ENCODE results near the gene MIF4GD. TPM values are rescaled to one million over a fixed set of nuclear protein-coding genes. Genes with fewer than 3 reads are reported as not detected.

MIF4GD gene
- total and polyA plus RNA-seq, 2 donors (not counting 1 experiment from before 2014, with no cell fraction given), result 6.3 to 10.3 TPM

DNA sequence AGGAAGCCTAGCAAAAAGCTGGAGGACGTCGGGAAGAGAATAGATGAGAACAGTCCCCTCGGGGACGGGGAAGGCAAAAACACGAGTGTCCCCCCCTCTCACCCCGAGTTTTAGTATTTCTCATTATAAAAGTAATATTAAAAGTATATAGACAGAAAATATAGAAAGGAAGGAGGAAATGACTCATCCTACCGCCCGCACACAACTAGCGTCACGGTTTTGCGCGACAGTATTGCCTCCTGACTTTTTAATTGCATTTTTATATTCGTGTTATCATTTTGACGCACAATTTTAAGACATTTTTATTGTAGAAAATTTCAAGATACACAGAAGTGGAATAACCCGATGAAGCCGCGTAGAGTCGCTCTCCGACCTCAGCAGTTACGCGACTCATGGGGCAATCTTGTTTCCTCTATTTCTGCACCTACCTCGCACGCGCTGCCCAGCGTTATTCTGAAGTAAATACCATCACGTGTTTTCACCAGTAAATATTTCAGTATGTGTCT is 18.9 kb upstream of the MIF4GD start:
- TF ChIP-seq, protein P1, sequence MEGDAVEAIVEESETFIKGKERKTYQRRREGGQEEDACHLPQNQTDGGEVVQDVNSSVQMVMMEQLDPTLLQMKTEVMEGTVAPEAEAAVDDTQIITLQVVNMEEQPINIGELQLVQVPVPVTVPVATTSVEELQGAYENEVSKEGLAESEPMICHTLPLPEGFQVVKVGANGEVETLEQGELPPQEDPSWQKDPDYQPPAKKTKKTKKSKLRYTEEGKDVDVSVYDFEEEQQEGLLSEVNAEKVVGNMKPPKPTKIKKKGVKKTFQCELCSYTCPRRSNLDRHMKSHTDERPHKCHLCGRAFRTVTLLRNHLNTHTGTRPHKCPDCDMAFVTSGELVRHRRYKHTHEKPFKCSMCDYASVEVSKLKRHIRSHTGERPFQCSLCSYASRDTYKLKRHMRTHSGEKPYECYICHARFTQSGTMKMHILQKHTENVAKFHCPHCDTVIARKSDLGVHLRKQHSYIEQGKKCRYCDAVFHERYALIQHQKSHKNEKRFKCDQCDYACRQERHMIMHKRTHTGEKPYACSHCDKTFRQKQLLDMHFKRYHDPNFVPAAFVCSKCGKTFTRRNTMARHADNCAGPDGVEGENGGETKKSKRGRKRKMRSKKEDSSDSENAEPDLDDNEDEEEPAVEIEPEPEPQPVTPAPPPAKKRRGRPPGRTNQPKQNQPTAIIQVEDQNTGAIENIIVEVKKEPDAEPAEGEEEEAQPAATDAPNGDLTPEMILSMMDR (conservative IDR thresholded peaks at IDR 0.05 in 1 of 2, IDR thresholded peaks at IDR 0.05 in 1 of 2; ENCODE audit: low read depth in 1 of 2, low read length in 2 of 2), result peak in 1 of 2 donors; percentile 25
- no peak for TF ChIP-seq EZH2 (IDR thresholded peaks at IDR 0.05; ENCODE audit: low read length, missing control alignments)
- Histone ChIP-seq H4K20me1 (ENCODE audit: control insufficient read depth, extremely low read depth, insufficient read depth, low read length) (no peaks in the 10 kb centered on the region), H3K27ac (ENCODE audit: insufficient read depth, low read length) (peak overlapping the region; percentile 96), H3K4me3 (replicated peaks in 1 of 4; ENCODE audit: control extremely low read depth in 1 of 4, insufficient read depth in 1 of 4, low read depth in 3 of 4, low read length in 4 of 4) (peak overlapping the region; percentile 69 to 89 (median 78)), H3K4me1 (ENCODE audit: control insufficient read depth, extremely low read depth, insufficient read depth, low read length) (no peaks in the 10 kb centered on the region), H2AFZ (ENCODE audit: low read length) (peak overlapping the region; percentile 89), H3K36me3 (ENCODE audit: control insufficient read depth, insufficient read depth, low read length) (peaks cover 4% of the 10 kb centered on the region), H3K4me2 (ENCODE audit: extremely low read depth, insufficient read depth, low read length) (peak overlapping the region; percentile 81), H3K9me3 (ENCODE audit: control insufficient read depth, insufficient read depth, low read depth, low read length) (no peaks in the 10 kb centered on the region), H3K79me2 (ENCODE audit: control insufficient read depth, insufficient read depth, low read length) (no peaks in the 10 kb centered on the region), H3K9ac (ENCODE audit: insufficient read depth, low read length) (peak overlapping the region; percentile 81), H3K27me3 (ENCODE audit: control insufficient read depth, insufficient read depth, low read length) (no peaks in the 10 kb centered on the region)
- DNase-seq (ENCODE audit: low read depth in 2 of 2), result peak; percentile 33 to 82

DNA sequence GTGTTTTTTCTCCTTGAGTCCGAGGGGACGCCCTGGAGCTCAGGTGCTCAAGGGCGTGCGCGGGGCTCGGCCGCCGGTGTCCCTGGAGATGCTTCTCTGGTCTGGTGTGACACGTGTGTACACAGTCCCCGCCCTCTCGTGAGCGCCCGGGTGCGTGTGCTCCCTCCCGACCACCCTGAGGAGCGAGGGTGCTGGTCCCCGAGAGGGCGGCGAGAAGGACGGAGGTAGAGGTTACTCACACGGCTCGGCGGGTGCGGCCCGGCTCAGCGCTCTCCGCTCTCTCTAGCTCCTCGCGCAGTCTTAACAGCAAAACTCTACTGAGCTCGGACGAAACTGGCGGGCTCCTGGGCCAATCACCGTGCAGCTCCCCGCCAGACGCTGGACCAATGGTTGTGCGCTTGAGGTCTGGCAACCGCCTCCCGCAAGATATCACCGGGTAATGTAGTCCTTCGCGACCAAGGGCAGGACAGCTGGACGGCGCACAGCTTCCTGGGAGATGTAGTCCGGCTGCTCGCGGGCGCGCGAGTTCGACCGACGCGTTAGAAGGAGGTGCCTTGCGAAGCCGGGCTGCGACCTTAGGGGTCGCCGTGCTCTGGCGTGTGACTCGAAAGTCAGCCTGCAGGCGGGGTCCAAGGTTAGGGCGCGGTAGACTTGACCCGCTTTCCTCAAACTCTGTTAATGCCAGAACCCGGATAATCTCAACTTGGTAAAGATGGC is 18.2 kb upstream of the MIF4GD start, which contains the start of gene SLC25A19:
Gene SLC25A19 (minus strand): TSS at position 319 of the 717 bp plus-strand sequence. CDS start 2,669 bp downstream, outside the sequence.
- H3K36me3 ChIP-seq (ENCODE audit: control insufficient read depth, insufficient read depth, low read length), result peaks cover 4% of the 10 kb centered on the region
- peak within 1 kb of the TSS; percentile 96 for H3K27ac ChIP-seq (ENCODE audit: insufficient read depth, low read length)
- H3K4me1 ChIP-seq (ENCODE audit: control insufficient read depth, extremely low read depth, insufficient read depth, low read length), result no peaks in the 10 kb centered on the region
- H2AFZ ChIP-seq (ENCODE audit: low read length), result peak within 1 kb of the TSS; percentile 96
- no peaks in the 10 kb centered on the region for H4K20me1 ChIP-seq (ENCODE audit: control insufficient read depth, extremely low read depth, insufficient read depth, low read length)
- no peaks in the 10 kb centered on the region for H3K27me3 ChIP-seq (ENCODE audit: control insufficient read depth, insufficient read depth, low read length)
- H3K79me2 ChIP-seq (ENCODE audit: control insufficient read depth, insufficient read depth, low read length), result no peaks in the 10 kb centered on the region
- peak; percentile 98 to 99 for DNase-seq (ENCODE audit: low read depth in 2 of 2)
- TF ChIP-seq, protein P1 (conservative IDR thresholded peaks at IDR 0.05 in 1 of 2, IDR thresholded peaks at IDR 0.05 in 1 of 2; ENCODE audit: low read depth in 1 of 2, low read length in 2 of 2), result peak; percentile 3 to 20
- TF ChIP-seq EZH2 (IDR thresholded peaks at IDR 0.05; ENCODE audit: low read length, missing control alignments), result no peak
- H3K9me3 ChIP-seq (ENCODE audit: control insufficient read depth, insufficient read depth, low read depth, low read length), result no peaks in the 10 kb centered on the region
- H3K4me3 ChIP-seq (replicated peaks in 1 of 4; ENCODE audit: control extremely low read depth in 1 of 4, insufficient read depth in 1 of 4, low read depth in 3 of 4, low read length in 4 of 4), result peak within 1 kb of the TSS; percentile 83 to 97 (median 92)
- H3K4me2 ChIP-seq (ENCODE audit: extremely low read depth, insufficient read depth, low read length), result peak within 1 kb of the TSS; percentile 96
- H3K9ac ChIP-seq (ENCODE audit: insufficient read depth, low read length), result peak within 1 kb of the TSS; percentile 81

GRCh38 chr17:75288770-75289114 is 17.7 kb upstream of the MIF4GD start:
- H2AFZ ChIP-seq (ENCODE audit: low read length), result peak overlapping the region; percentile 96
- H3K4me3 ChIP-seq (replicated peaks in 1 of 4; ENCODE audit: control extremely low read depth in 1 of 4, insufficient read depth in 1 of 4, low read depth in 3 of 4, low read length in 4 of 4), result peak overlapping the region; percentile 83 to 97 (median 92)
- H3K27ac ChIP-seq (ENCODE audit: insufficient read depth, low read length), result peak overlapping the region; percentile 69
- no peaks in the 10 kb centered on the region for H3K79me2 ChIP-seq (ENCODE audit: control insufficient read depth, insufficient read depth, low read length)
- no peak for TF ChIP-seq EZH2 (IDR thresholded peaks at IDR 0.05; ENCODE audit: low read length, missing control alignments)
- TF ChIP-seq, protein P1 (conservative IDR thresholded peaks at IDR 0.05 in 1 of 2, IDR thresholded peaks at IDR 0.05 in 1 of 2; ENCODE audit: low read depth in 1 of 2, low read length in 2 of 2), result no peak
- peak overlapping the region; percentile 78 for H3K9ac ChIP-seq (ENCODE audit: insufficient read depth, low read length)
- no peaks in the 10 kb centered on the region for H3K27me3 ChIP-seq (ENCODE audit: control insufficient read depth, insufficient read depth, low read length)
- peaks cover 4% of the 10 kb centered on the region for H3K36me3 ChIP-seq (ENCODE audit: control insufficient read depth, insufficient read depth, low read length)
- no peaks in the 10 kb centered on the region for H4K20me1 ChIP-seq (ENCODE audit: control insufficient read depth, extremely low read depth, insufficient read depth, low read length)
- no peaks in the 10 kb centered on the region for H3K4me1 ChIP-seq (ENCODE audit: control insufficient read depth, extremely low read depth, insufficient read depth, low read length)
- H3K4me2 ChIP-seq (ENCODE audit: extremely low read depth, insufficient read depth, low read length), result peak overlapping the region; percentile 96
- no peak for DNase-seq (ENCODE audit: low read depth in 2 of 2)
- H3K9me3 ChIP-seq (ENCODE audit: control insufficient read depth, insufficient read depth, low read depth, low read length), result no peaks in the 10 kb centered on the region

Data from fibroblast of lung (primary cell).